SH-SY5Y (cell line): Measurements from ENCODE around the gene C13orf46.

Source experiments
- GATA2 ChIP-seq: IDR thresholded peaks from 2 replicates; pipeline ENCODE4 v1.6.1; 2011; ENCODE audit warnings: mild to moderate bottlenecking, low read depth, low read length
- GATA3 ChIP-seq: IDR thresholded peaks from 2 replicates; pipeline ENCODE4 v1.6.1; 2011; ENCODE audit warnings: low read depth, mild to moderate bottlenecking, low read length, moderate library complexity

GRCh38 chr13:113943821-113944565, 29.9 kb downstream of the C13orf46 start:
- TF ChIP-seq GATA2 (no peak), GATA3 (no peak)
